ENCODE data around the gene CCBE1.

The CCBE1 gene

DNA sequence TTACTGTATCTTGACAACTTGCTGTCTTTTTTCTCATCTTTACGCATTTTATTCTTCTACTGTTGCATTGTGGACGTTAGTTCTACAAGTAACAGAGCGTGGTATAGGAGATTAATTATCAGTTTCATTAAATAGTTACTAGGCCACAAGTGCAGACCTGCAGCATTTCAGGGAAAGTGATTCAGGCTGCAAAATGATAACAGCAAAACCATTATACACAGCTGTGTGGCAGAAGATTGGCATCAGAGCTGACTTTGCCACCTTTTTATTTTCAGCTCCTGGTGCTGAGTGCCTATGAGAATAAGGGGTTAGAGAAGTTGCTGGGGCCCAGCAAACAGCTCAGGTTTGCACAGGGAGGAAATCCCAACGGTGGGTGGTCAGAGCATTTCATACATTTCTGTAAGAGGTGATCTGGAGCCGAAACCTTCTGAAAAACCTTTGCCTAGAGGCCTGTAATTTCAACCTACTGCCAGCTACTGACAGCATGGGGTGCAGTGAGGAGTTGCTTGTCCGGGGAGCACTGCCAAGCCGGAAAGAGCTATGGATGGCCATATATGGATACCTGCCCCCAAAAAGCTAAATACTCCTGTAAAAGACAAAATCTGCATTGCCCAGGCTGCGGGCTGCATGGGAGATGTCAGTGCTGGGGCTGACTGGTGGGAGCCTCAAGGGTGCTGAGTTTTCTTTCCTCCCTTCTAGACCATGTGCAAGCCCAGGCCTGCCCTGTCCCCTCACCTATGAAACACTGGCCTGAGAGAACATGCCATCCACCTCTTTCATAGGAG is 2.7 kb upstream of the CCBE1 start:
- no peaks in the 10 kb centered on the region for H3K9me3 ChIP-seq (ENCODE audit: control insufficient read depth, low read length)
- WGBS, 2 experiments (ENCODE audit: insufficient coverage in 2 of 2), result 79% methylated on average over 4 of the region's 8 CpGs; no CpG with 5 or more reads in 1 of the 2 experiments
- no peak overlapping the region for H3K27ac ChIP-seq (ENCODE audit: low read depth, low read length, severe bottlenecking)
- H3K4me1 ChIP-seq (ENCODE audit: control insufficient read depth, insufficient read depth, low read length, poor library complexity, severe bottlenecking), result peaks cover 4% of the 10 kb centered on the region
- H3K4me3 ChIP-seq (ENCODE audit: extremely low read depth, insufficient read depth, low read length, poor library complexity, severe bottlenecking), result no peak overlapping the region
- H3K36me3 ChIP-seq (ENCODE audit: control insufficient read depth, insufficient read depth, low read length), result no peaks in the 10 kb centered on the region

DNA sequence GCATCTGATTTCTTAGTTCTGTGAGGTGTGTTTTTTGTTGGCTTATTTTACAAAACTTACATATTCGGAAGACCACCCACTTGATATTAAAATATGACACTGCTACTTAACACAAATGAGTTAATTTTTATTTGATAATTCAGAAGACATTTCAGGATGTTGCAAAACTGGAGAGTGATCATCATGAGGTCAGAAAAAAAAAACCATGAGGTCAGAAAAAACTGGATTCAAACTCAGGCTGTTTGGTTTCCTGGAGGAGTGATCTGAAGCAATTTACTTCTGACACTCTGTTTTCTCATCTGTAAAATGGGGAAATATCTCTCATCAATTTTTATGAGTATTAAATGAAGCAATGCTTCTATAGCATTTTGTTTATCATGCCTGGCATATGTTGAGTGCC is 1.8 kb upstream of the CCBE1 start:
- Histone ChIP-seq H3K36me3 (ENCODE audit: control insufficient read depth, insufficient read depth, low read length) (no peaks in the 10 kb centered on the region), H3K4me1 (ENCODE audit: control insufficient read depth, insufficient read depth, low read length, poor library complexity, severe bottlenecking) (peaks cover 4% of the 10 kb centered on the region), H3K4me3 (ENCODE audit: extremely low read depth, insufficient read depth, low read length, poor library complexity, severe bottlenecking) (no peak overlapping the region), H3K27ac (ENCODE audit: low read depth, low read length, severe bottlenecking) (no peak overlapping the region), H3K9me3 (ENCODE audit: control insufficient read depth, low read length) (peaks cover 7% of the 10 kb centered on the region)
- WGBS, 2 experiments (ENCODE audit: insufficient coverage in 2 of 2), result no CpG with 5 or more reads among the region's 1 CpG

DNA sequence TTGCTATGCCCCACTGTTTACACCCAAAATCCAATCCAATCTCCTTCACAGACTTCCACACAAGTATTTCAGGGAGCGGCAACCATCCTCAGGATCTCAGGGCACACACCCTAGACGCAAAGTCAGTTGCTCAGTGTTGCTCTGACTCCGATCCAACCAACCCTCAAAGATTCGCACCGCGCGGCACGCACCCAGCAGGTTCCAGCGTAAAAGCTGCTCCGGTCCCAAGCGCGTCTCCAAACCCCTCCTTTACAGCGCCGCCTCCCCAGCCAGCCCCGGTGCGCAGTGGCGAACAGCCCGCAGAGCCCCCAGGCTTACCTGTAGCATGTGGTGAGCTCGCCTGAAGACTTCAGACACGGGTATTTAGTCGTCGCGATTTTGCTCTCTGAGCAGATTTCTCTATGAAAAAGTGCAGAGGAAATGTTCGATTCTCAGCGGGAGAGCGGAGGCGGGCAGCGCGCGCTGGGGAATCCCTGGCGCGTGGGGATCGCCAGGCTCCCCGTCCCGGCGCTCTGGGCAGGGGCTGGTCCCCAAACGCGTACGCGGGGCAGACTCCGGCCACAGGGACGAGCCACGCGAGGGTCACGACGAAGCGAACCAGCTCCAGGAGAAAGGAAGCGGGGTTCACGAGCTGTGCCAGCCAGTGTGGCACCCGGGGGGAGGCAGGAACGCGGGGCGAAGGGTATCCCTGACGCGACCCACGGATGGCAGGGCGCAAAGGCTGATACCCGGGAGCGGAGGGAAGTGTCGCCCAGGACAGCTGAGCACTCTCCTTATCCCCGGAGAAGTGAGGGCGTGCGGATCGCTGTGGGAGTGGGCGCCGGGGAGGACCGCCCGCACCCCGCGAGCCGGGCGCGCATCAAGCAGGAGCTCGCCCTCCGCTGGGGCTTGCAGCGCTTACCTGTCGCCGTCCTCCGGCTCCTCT is 650 bp downstream of the CCBE1 start:
- H3K9me3 ChIP-seq (ENCODE audit: control insufficient read depth, low read length), result peaks cover 10% of the 10 kb centered on the region
- no peaks in the 10 kb centered on the region for H3K36me3 ChIP-seq (ENCODE audit: control insufficient read depth, insufficient read depth, low read length)
- peaks cover 6% of the 10 kb centered on the region for H3K4me1 ChIP-seq (ENCODE audit: control insufficient read depth, insufficient read depth, low read length, poor library complexity, severe bottlenecking)
- 1 to 2% methylated on average over 63 of the region's 79 CpGs for WGBS, 2 experiments (ENCODE audit: insufficient coverage in 2 of 2)
- H3K27ac ChIP-seq (ENCODE audit: low read depth, low read length, severe bottlenecking), result no peak overlapping the region
- H3K4me3 ChIP-seq (ENCODE audit: extremely low read depth, insufficient read depth, low read length, poor library complexity, severe bottlenecking), result peak overlapping the region; percentile 44

DNA sequence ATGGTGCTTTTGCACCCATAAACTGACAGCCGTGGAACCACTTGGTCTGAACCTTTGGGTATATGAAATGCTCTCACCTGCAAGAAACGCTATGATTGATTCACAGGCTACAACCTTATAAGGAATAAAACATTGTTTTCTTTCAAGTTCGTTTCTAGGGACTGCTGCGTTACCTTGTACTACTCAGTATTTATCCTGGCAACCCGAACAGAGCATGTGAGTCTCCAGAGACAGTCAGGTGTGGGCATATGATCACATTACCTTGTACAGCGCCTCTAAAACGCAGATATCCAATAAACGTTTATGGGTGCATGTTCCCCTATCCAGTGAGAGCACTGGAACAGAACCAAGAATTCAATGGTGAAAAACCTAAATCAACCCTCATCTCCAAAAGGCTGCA is 1.7 kb downstream of the CCBE1 start:
- 84 to 86% methylated on average over 8 of the region's 8 CpGs for WGBS, 2 experiments (ENCODE audit: insufficient coverage in 2 of 2)
- peaks cover 10% of the 10 kb centered on the region for H3K9me3 ChIP-seq (ENCODE audit: control insufficient read depth, low read length)
- H3K27ac ChIP-seq (ENCODE audit: low read depth, low read length, severe bottlenecking), result no peak overlapping the region
- H3K36me3 ChIP-seq (ENCODE audit: control insufficient read depth, insufficient read depth, low read length), result no peaks in the 10 kb centered on the region
- H3K4me3 ChIP-seq (ENCODE audit: extremely low read depth, insufficient read depth, low read length, poor library complexity, severe bottlenecking), result no peak overlapping the region
- H3K4me1 ChIP-seq (ENCODE audit: control insufficient read depth, insufficient read depth, low read length, poor library complexity, severe bottlenecking), result peaks cover 6% of the 10 kb centered on the region

DNA sequence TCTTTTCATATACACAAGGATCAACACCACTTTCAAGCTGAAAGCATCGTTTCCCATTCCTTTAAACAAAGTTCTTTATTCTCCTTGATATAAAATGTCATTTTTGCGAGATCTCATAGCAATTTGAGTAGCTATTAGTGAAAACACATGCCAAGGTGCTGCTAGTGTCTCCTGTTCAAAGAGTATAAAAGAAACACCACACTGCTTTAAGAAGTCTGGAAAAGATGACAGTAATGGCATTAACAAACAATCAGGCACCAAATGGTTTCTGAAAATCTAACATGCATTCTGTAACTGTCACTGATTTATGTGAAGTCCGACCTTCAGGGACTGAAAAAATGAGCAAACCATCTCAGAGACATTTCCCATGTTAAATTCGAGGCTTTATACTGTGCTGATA is 2.4 kb downstream of the CCBE1 start:
- Histone ChIP-seq H3K4me1 (ENCODE audit: control insufficient read depth, insufficient read depth, low read length, poor library complexity, severe bottlenecking) (peaks cover 6% of the 10 kb centered on the region), H3K4me3 (ENCODE audit: extremely low read depth, insufficient read depth, low read length, poor library complexity, severe bottlenecking) (no peak overlapping the region), H3K9me3 (ENCODE audit: control insufficient read depth, low read length) (peaks cover 10% of the 10 kb centered on the region), H3K27ac (ENCODE audit: low read depth, low read length, severe bottlenecking) (no peak overlapping the region), H3K36me3 (ENCODE audit: control insufficient read depth, insufficient read depth, low read length) (no peaks in the 10 kb centered on the region)
- 75 to 80% methylated on average over 1 to 2 of the region's 4 CpGs for WGBS, 2 experiments (ENCODE audit: insufficient coverage in 2 of 2)

DNA sequence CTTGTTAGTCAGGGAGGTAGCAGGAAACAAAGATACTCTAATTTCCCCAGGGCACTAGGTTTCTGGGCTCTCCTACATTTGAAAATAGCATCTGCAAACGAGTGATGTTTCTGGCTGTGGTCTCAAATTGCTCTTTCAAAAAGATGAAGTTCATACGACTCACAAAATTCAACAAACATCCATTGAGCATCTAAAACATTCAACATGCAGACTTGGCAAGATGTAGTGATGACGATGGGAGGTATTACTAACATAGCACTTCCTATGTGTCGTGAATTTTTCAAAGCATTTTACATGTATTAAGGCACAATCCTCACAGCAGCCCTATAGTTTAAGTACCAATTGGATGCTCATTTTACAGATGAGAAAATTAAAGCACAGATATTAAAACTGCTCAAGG is 5.2 kb downstream of the CCBE1 start:
- Histone ChIP-seq H3K4me3 (ENCODE audit: extremely low read depth, insufficient read depth, low read length, poor library complexity, severe bottlenecking) (no peak overlapping the region), H3K27ac (ENCODE audit: low read depth, low read length, severe bottlenecking) (no peak overlapping the region), H3K9me3 (ENCODE audit: control insufficient read depth, low read length) (peaks cover 10% of the 10 kb centered on the region), H3K4me1 (ENCODE audit: control insufficient read depth, insufficient read depth, low read length, poor library complexity, severe bottlenecking) (peaks cover 2% of the 10 kb centered on the region), H3K36me3 (ENCODE audit: control insufficient read depth, insufficient read depth, low read length) (no peaks in the 10 kb centered on the region)
- WGBS, 2 experiments (ENCODE audit: insufficient coverage in 2 of 2), result 67 to 90% methylated on average over 2 to 3 of the region's 4 CpGs

DNA sequence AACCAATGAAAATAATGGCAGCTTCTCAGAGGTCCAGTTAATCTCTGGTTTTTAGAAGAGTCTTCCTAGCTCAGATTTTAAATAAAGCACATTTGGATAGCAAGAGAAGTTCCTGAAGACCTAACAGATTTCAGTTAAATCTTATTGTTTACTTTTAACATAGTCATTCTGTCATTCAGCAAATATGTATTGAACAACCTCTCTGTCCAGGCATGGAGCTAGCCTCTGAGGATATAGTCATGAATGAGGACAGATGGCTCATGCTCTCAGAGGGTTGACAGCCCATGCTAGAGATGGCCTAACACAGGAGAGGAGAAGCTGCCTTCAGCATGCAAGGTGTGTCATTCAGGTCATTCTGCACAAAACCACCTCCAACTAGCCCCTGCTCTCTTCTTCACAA is 6.2 kb downstream of the CCBE1 start:
- Histone ChIP-seq H3K4me1 (ENCODE audit: control insufficient read depth, insufficient read depth, low read length, poor library complexity, severe bottlenecking) (peaks cover 2% of the 10 kb centered on the region), H3K9me3 (ENCODE audit: control insufficient read depth, low read length) (peaks cover 10% of the 10 kb centered on the region), H3K27ac (ENCODE audit: low read depth, low read length, severe bottlenecking) (no peak overlapping the region), H3K36me3 (ENCODE audit: control insufficient read depth, insufficient read depth, low read length) (no peaks in the 10 kb centered on the region), H3K4me3 (ENCODE audit: extremely low read depth, insufficient read depth, low read length, poor library complexity, severe bottlenecking) (no peak overlapping the region)

DNA sequence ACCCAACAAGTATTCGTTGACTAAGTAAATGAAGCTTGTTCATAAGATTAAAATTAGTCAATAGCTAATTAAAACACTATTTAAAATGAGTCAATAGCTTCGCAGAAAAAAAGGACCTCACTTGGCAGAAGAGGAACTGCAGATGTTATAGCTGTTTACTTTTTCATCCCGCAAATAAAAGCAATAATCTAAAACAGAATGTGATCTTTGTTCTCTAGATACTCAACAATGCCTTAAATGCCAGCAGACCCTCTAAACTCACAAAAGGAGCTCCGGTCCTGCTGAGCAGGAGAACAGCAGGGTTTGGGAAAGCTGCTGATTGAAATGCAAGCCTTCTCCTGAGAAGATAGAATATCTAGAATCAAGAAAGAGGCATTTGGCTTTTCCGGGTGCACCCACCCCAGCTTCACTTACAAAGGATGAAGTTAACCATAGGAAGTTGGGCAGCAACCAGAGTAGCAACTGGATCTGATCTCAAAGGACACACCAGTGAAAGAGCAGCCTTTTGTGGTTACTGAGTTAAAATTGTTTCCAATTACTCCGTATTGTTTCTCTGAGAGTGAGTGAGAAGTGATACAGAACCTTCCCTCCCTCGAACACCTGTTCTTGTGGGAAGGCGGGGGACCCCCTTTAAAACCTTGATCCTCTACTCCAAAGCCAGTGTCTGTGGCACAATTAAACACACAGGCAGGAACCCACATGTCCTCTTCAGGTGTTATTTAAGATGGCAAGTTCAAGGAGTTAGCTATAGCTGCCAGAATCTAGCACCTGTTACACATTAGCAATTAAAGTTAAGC is 6.8 kb downstream of the CCBE1 start:
- H3K27ac ChIP-seq (ENCODE audit: low read depth, low read length, severe bottlenecking), result no peak overlapping the region
- no peaks in the 10 kb centered on the region for H3K36me3 ChIP-seq (ENCODE audit: control insufficient read depth, insufficient read depth, low read length)
- no peak overlapping the region for H3K4me3 ChIP-seq (ENCODE audit: extremely low read depth, insufficient read depth, low read length, poor library complexity, severe bottlenecking)
- 0 to 39% methylated on average over 1 to 2 of the region's 8 CpGs for WGBS, 2 experiments (ENCODE audit: insufficient coverage in 2 of 2)
- peaks cover 2% of the 10 kb centered on the region for H3K4me1 ChIP-seq (ENCODE audit: control insufficient read depth, insufficient read depth, low read length, poor library complexity, severe bottlenecking)
- peaks cover 10% of the 10 kb centered on the region for H3K9me3 ChIP-seq (ENCODE audit: control insufficient read depth, low read length)

DNA sequence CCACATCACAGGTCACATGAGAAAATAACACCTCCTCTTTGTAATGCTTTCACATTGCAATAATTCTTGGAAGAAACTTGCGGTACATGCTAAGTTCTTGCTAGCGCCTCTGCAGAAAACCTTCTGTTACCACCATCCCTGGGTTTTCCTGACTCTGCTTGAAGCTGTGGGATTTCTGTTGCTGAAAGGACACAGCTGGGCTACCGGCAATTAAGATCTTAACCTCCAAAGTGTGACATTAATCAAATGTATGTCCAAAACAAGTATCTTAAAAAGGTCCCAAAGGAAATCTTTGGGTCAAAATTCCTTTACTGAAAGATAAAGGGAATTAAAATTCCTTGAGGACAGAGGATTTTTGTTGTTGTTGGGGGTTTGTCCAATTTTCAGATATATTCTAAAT is 7.5 kb downstream of the CCBE1 start:
- Histone ChIP-seq H3K4me1 (ENCODE audit: control insufficient read depth, insufficient read depth, low read length, poor library complexity, severe bottlenecking) (peaks cover 2% of the 10 kb centered on the region), H3K9me3 (ENCODE audit: control insufficient read depth, low read length) (peaks cover 9% of the 10 kb centered on the region), H3K36me3 (ENCODE audit: control insufficient read depth, insufficient read depth, low read length) (no peaks in the 10 kb centered on the region), H3K4me3 (ENCODE audit: extremely low read depth, insufficient read depth, low read length, poor library complexity, severe bottlenecking) (no peak overlapping the region), H3K27ac (ENCODE audit: low read depth, low read length, severe bottlenecking) (no peak overlapping the region)
- 82 to 94% methylated on average over 2 of the region's 3 CpGs for WGBS, 2 experiments (ENCODE audit: insufficient coverage in 2 of 2)

DNA sequence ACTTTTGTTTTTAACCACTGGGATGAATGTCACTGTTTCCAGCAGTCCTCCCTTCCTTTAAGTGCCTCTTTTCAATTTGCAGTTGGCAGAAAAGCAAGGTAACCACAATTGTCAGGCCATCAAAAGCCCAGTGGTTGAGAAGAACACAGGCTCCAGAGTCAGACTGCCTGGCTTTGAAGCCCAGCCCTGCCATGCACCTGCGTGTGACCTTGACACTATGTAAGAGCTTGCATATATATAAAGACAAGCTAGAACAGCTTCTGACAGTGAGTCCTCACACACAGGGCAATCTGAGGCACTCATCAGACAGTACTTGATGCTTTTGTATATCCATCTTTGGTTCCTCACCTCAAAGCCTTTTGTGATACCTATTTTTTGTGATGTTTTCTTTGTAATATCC is 11.0 kb downstream of the CCBE1 start:
- WGBS, 2 experiments (ENCODE audit: insufficient coverage in 2 of 2), result 83 to 100% methylated on average over 1 of the region's 1 CpG

More for the DNA sequence above, 11.0 kb downstream of the CCBE1 start:
- peaks cover 3% of the 10 kb centered on the region for H3K4me1 ChIP-seq (ENCODE audit: control insufficient read depth, insufficient read depth, low read length, poor library complexity, severe bottlenecking)
- no peak overlapping the region for H3K4me3 ChIP-seq (ENCODE audit: extremely low read depth, insufficient read depth, low read length, poor library complexity, severe bottlenecking)
- H3K27ac ChIP-seq (ENCODE audit: low read depth, low read length, severe bottlenecking), result no peak overlapping the region
- H3K9me3 ChIP-seq (ENCODE audit: control insufficient read depth, low read length), result no peaks in the 10 kb centered on the region
- no peaks in the 10 kb centered on the region for H3K36me3 ChIP-seq (ENCODE audit: control insufficient read depth, insufficient read depth, low read length)

Data from mesodermal cell (in vitro differentiated cells).